ENCODE measurements around the gene PCSK6. TPM values are rescaled to one million over a fixed set of nuclear protein-coding genes. Genes with fewer than 3 reads are reported as not detected.
A peak's percentile ranks its signal among the peaks of the same experiment; 100 is the strongest.

Gene PCSK6
- total RNA-seq, 4 donors from 2014 or later, result 12.9 to 31.5 (median 23.7) TPM

DNA sequence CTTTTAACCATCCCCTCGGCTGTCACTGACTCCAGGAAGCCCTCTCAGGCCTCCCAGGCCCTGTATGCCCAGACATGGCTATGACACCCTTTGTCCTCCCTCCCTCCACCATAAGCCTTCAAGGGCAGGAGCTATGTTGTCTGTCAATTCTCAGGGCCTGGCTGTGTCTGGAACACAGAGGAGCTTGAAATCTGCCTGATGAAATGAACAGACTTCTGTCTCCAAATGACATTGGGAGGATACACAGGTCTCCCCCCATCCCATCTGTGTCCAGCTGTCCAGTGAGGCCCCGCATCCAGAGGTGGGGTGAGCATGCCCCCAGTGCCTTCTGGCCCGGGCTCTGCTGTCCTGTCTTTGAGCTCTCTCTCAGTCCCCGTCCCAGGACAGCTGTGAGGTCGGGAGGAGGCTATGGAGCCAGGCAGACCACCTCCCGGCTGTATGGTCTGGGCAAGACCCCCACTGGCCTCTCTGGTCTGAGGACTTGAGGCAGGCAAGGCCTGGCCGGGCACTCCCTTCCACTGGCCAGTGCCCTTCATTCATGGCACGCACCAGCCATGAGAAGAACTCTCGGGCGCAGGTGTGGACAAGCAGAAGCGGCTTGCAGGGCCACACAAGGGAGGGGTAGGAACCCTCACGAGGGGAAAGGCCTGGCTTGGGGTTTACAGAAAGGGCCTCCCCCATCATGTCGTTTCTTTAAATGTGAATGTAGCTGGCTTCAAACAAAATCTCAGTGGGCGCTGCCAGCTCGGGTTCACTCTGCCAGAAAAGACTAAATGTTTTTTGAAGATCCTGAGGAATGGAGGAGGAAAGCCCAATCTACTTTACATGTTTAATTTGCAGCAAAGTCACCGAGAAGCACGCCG lies 38.9 kb downstream of the PCSK6 start:
- no peaks in the 10 kb centered on the region for H3K36me3 ChIP-seq
- no peaks in the 10 kb centered on the region for H3K27me3 ChIP-seq
- WGBS, result 77% methylated on average over 18 of the region's 18 CpGs
- peaks cover 25% of the 10 kb centered on the region for H3K4me1 ChIP-seq
- no peaks in the 10 kb centered on the region for H3K9me3 ChIP-seq
- H3K27ac ChIP-seq, result no peak overlapping the region
- DNase-seq (ENCODE audit: low spot score in 2 of 2), result peak in 1 of 2 donors; percentile 70
- TF ChIP-seq POLR2AphosphoS5 (IDR thresholded peaks at IDR 0.05) (no peak), POLR2A (IDR thresholded peaks at IDR 0.05) (no peak), EP300 (IDR thresholded peaks at IDR 0.05) (no peak)
- TF ChIP-seq, protein P1, sequence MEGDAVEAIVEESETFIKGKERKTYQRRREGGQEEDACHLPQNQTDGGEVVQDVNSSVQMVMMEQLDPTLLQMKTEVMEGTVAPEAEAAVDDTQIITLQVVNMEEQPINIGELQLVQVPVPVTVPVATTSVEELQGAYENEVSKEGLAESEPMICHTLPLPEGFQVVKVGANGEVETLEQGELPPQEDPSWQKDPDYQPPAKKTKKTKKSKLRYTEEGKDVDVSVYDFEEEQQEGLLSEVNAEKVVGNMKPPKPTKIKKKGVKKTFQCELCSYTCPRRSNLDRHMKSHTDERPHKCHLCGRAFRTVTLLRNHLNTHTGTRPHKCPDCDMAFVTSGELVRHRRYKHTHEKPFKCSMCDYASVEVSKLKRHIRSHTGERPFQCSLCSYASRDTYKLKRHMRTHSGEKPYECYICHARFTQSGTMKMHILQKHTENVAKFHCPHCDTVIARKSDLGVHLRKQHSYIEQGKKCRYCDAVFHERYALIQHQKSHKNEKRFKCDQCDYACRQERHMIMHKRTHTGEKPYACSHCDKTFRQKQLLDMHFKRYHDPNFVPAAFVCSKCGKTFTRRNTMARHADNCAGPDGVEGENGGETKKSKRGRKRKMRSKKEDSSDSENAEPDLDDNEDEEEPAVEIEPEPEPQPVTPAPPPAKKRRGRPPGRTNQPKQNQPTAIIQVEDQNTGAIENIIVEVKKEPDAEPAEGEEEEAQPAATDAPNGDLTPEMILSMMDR (IDR thresholded peaks at IDR 0.05), result no peak
- H3K4me3 ChIP-seq, result no peak overlapping the region

DNA sequence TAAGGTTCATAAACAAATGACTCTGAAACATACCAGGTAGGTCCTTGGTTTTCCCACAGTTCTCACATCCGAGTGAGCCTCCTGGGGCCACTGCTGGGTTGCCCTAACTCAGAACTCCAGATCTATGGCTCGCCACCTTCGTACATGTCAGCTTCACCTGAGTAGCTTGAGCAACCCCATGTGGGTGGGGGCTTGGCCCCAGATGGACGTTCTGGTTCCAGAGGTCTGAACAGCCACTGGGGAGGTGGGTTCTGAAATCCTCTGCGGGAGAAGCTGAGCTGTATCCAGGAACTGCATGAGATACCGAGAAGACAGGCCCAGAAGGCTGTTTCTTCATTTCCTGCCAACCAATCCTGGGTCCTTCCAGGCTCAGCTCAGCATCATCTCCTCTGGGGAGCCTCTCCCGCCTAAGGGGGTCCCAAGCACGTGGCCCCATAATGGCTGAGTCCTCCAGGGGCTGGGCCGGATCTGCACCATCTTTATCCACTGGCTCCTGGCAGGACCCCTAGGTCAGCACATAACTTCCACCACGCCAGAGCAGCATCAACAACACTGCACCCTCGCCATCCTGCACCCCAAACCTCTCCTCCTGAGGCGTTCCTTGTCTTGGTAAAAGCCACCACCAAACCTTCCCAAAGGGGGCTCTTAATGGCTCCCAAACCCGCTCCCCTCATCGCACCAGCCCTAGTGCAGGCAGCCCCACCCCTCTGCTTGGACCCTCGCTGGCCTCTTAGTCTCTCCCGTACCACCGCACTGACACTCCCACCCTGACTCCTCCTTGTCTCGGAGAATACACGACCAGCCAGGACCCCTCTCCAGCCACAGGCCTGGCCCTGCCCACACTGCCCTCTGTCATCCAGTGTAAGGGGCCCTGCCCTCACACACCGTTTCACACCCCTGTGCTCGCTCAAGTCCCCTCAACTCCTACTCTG lies 39.8 kb downstream of the PCSK6 start:
- DNase-seq (ENCODE audit: low spot score in 2 of 2), result peak in 1 of 2 donors; percentile 74
- peaks cover 24% of the 10 kb centered on the region for H3K4me1 ChIP-seq
- TF ChIP-seq EP300 (IDR thresholded peaks at IDR 0.05) (no peak), POLR2AphosphoS5 (IDR thresholded peaks at IDR 0.05) (no peak), POLR2A (IDR thresholded peaks at IDR 0.05) (no peak)
- TF ChIP-seq, protein P1 (IDR thresholded peaks at IDR 0.05), result no peak
- no peaks in the 10 kb centered on the region for H3K27me3 ChIP-seq
- no peak overlapping the region for H3K4me3 ChIP-seq
- H3K27ac ChIP-seq, result no peak overlapping the region
- H3K36me3 ChIP-seq, result no peaks in the 10 kb centered on the region
- 91% methylated on average over 21 of the region's 21 CpGs for WGBS
- no peaks in the 10 kb centered on the region for H3K9me3 ChIP-seq

DNA sequence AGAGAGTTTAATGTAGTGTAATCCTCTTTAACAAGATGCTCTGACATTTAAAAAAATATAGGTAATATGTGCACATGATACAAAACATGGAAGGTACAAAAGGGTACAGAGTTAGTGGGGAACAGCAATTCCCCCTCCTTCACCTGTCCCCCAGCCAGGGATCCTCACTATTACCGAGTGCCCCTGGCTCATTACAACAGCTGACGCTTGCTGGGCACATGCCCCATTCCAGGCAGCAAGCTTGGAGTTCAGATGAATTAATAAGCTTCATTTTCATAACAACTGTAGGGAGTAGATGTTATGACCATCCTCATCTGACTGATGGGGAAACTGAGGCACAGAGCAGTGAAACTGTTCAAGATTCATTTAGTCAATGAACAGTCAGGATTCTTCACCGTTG lies 41.2 kb downstream of the PCSK6 start:
- Histone ChIP-seq H3K27ac (no peak overlapping the region), H3K27me3 (no peaks in the 10 kb centered on the region), H3K4me3 (no peak overlapping the region), H3K4me1 (peaks cover 24% of the 10 kb centered on the region), H3K9me3 (no peaks in the 10 kb centered on the region), H3K36me3 (no peaks in the 10 kb centered on the region)
- WGBS, result 84% methylated on average over 3 of the region's 3 CpGs
- DNase-seq (ENCODE audit: low spot score in 2 of 2), result peak in 1 of 2 donors; percentile 58
- TF ChIP-seq POLR2A (IDR thresholded peaks at IDR 0.05) (no peak), EP300 (IDR thresholded peaks at IDR 0.05) (no peak), POLR2AphosphoS5 (IDR thresholded peaks at IDR 0.05) (no peak)
- TF ChIP-seq, protein P1 (IDR thresholded peaks at IDR 0.05), result no peak

DNA sequence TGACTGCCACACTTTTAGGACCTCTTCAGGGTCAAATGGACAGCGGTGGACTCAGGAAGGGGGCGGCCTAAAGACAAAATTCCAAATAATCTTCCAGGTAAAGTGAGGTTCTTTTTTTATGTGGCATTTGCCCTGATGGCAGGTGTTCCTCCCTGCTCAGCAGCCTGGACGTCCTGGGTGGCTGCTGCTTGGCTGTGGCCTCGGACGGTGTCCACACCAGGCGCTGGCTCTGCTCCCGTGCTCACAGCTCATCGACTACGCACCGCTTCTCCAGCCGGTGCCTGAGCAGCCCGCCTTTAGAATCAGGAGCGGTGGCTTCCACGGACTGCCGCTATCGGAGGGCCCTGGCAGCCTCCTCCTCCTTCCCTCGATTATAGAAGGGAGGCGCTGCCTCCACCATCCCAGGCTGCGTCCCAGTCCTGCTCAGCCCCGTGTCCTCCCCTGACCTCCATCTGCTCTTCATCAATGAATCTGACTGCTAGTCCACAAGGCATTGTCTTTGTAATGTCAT lies 41.9 kb downstream of the PCSK6 start:
- Histone ChIP-seq H3K4me3 (no peak overlapping the region), H3K4me1 (peaks cover 24% of the 10 kb centered on the region), H3K36me3 (no peaks in the 10 kb centered on the region), H3K9me3 (no peaks in the 10 kb centered on the region), H3K27ac (no peak overlapping the region), H3K27me3 (no peaks in the 10 kb centered on the region)
- WGBS, result 79% methylated on average over 20 of the region's 20 CpGs
- peak in 1 of 2 donors; percentile 59 for DNase-seq (ENCODE audit: low spot score in 2 of 2)
- TF ChIP-seq, protein P1 (IDR thresholded peaks at IDR 0.05), result no peak
- TF ChIP-seq POLR2A (IDR thresholded peaks at IDR 0.05) (no peak), POLR2AphosphoS5 (IDR thresholded peaks at IDR 0.05) (no peak), EP300 (IDR thresholded peaks at IDR 0.05) (no peak)
